ENCODE data around the gene MAPK8IP3. TPM values are rescaled to one million over a fixed set of nuclear protein-coding genes. Genes with fewer than 3 reads are reported as not detected.

The MAPK8IP3 gene
- total RNA-seq, 2 experiments from 2014 or later = 290 to 297 TPM

DNA sequence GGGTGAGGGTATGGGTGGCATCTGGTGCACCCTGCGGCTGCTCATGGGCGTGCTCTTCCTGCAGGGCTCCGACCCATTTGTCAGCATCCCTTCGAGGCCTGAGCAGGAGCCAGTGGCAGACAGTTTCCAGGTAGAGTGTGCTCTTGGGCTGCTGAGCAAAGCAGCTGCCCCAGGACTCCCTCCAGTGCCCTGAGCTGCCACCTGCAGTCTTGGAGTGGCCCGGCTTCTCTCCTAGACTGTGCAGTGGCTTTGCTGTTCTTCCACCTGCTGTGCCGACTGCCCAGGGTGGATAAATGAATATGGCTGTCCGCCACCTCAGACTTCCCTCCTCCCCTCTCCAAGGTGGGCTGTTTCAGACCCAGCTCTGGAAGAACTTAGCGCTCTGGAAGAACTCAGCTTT, 38.7 kb upstream of the MAPK8IP3 start:
- H3K4me1 ChIP-seq (ENCODE audit: insufficient read depth, low read length) = no peaks in the 10 kb centered on the region
- H3K36me3 ChIP-seq (ENCODE audit: insufficient read depth, low read length) = peaks cover 91% of the 10 kb centered on the region
- no peaks in the 10 kb centered on the region for H3K9me3 ChIP-seq (ENCODE audit: control insufficient read depth in 1 of 2, insufficient read depth in 1 of 2, low read length in 2 of 2)
- H3K9me3 Mint-ChIP-seq = no peaks in the 10 kb centered on the region
- intact Hi-C loops (cut with DNase I, micrococcal nuclease) = no loop called here
- DNase-seq (no peak), ATAC-seq (ENCODE audit: poor library complexity) (no peak)
- no peaks in the 10 kb centered on the region for H3K27me3 ChIP-seq (ENCODE audit: control insufficient read depth in 1 of 2, insufficient read depth in 2 of 2, low read length in 2 of 2)
- H3K4me3 ChIP-seq (ENCODE audit: low read length) = no peak overlapping the region
- no peak overlapping the region for H3K27ac ChIP-seq (ENCODE audit: low read depth in 1 of 2, low read length in 2 of 2)
- H3K4me3 Mint-ChIP-seq = no peak overlapping the region
- POLR2A ChIA-PET = no interaction called here
- CTCF ChIA-PET = no interaction called here
- TF ChIP-seq CTCF (IDR thresholded peaks at IDR 0.05) = no peak
- no peaks in the 10 kb centered on the region for H3K27me3 Mint-ChIP-seq
- no peaks in the 10 kb centered on the region for H3K4me1 Mint-ChIP-seq (ENCODE audit: low read depth)
- H3K27ac Mint-ChIP-seq = no peak overlapping the region
- H3K36me3 Mint-ChIP-seq (ENCODE audit: low read depth) = peaks cover 78% of the 10 kb centered on the region

GRCh38 chr16:1667916-1668315, 38.1 kb upstream of the MAPK8IP3 start:
- H3K9me3 Mint-ChIP-seq = no peaks in the 10 kb centered on the region
- Histone ChIP-seq H3K4me3 (ENCODE audit: low read length) (no peak overlapping the region), H3K27ac (ENCODE audit: low read depth in 1 of 2, low read length in 2 of 2) (no peak overlapping the region), H3K27me3 (ENCODE audit: control insufficient read depth in 1 of 2, insufficient read depth in 2 of 2, low read length in 2 of 2) (no peaks in the 10 kb centered on the region), H3K36me3 (ENCODE audit: insufficient read depth, low read length) (peaks cover 90% of the 10 kb centered on the region), H3K4me1 (ENCODE audit: insufficient read depth, low read length) (no peaks in the 10 kb centered on the region), H3K9me3 (ENCODE audit: control insufficient read depth in 1 of 2, insufficient read depth in 1 of 2, low read length in 2 of 2) (no peaks in the 10 kb centered on the region)
- peaks cover 78% of the 10 kb centered on the region for H3K36me3 Mint-ChIP-seq (ENCODE audit: low read depth)
- H3K27me3 Mint-ChIP-seq = no peaks in the 10 kb centered on the region
- ATAC-seq (ENCODE audit: poor library complexity) (no peak), DNase-seq (no peak)
- POLR2A ChIA-PET = no interaction called here
- no peaks in the 10 kb centered on the region for H3K4me1 Mint-ChIP-seq (ENCODE audit: low read depth)
- intact Hi-C loops (cut with DNase I, micrococcal nuclease) = no loop called here
- CTCF ChIA-PET = no interaction called here
- no peak overlapping the region for H3K4me3 Mint-ChIP-seq
- no peak for TF ChIP-seq CTCF (IDR thresholded peaks at IDR 0.05)
- no peak overlapping the region for H3K27ac Mint-ChIP-seq

DNA sequence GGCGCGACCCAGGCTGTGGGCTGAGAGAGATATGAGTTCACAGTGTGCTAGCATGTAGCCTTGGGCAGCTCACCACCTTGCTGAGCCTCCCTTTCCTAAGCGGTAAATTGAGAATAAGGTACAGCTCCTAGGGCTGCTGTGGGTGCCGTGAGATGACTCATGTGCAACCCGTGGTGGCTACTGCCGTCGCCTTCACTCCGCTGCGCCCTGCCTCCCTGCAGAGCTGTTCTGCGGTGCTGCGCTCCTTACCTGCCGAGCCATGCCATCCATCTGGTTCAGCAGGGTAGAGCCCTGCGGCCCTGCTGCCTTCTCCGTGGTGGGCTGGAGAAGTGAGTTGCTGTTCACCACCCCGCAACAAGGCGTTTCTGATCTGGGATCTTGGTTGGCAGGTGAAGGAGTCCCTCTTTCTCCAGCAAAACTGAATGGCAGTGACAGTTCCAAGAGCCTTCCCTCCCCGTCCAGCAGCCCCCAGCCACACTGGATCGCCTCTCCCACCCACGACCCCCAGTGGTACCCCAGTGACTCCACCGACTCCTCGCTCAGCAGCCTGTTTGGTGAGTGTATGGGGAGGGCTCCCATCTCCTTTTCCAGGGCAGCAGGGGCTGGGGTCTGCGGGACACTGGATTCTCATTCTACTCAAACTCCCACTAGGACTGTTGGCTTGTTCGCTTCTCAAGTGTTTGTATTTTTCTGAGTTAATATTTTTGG, 37.2 kb upstream of the MAPK8IP3 start:
- Histone ChIP-seq H3K4me1 (ENCODE audit: insufficient read depth, low read length) (no peaks in the 10 kb centered on the region), H3K36me3 (ENCODE audit: insufficient read depth, low read length) (peaks cover 86% of the 10 kb centered on the region), H3K27me3 (ENCODE audit: control insufficient read depth in 1 of 2, insufficient read depth in 2 of 2, low read length in 2 of 2) (no peaks in the 10 kb centered on the region), H3K4me3 (ENCODE audit: low read length) (no peak overlapping the region), H3K9me3 (ENCODE audit: control insufficient read depth in 1 of 2, insufficient read depth in 1 of 2, low read length in 2 of 2) (no peaks in the 10 kb centered on the region), H3K27ac (ENCODE audit: low read depth in 1 of 2, low read length in 2 of 2) (no peak overlapping the region)
- H3K27me3 Mint-ChIP-seq = no peaks in the 10 kb centered on the region
- no peak for ATAC-seq (ENCODE audit: poor library complexity)
- no peak overlapping the region for H3K4me3 Mint-ChIP-seq
- CTCF ChIA-PET = no interaction called here
- no peak for DNase-seq
- POLR2A ChIA-PET = no interaction called here
- no peaks in the 10 kb centered on the region for H3K9me3 Mint-ChIP-seq
- peaks cover 78% of the 10 kb centered on the region for H3K36me3 Mint-ChIP-seq (ENCODE audit: low read depth)
- intact Hi-C loops (cut with DNase I, micrococcal nuclease) = no loop called here
- no peaks in the 10 kb centered on the region for H3K4me1 Mint-ChIP-seq (ENCODE audit: low read depth)
- H3K27ac Mint-ChIP-seq = no peak overlapping the region
- no peak for TF ChIP-seq CTCF (IDR thresholded peaks at IDR 0.05)
